GM12878 (cell line): ENCODE data around the gene TMEM98. TPM values are rescaled to one million over a fixed set of nuclear protein-coding genes. Genes with fewer than 3 reads are reported as not detected.

ENCODE experiments used
- ATAC-seq: fragments of 200-7000 bp; cut with Tn5 transposase; 3 replicates; pipeline ENCODE4 v1.9.1; 2020; ENCODE audit warnings: mild to moderate bottlenecking, moderate library complexity
- BruUV-seq: library from RNA; stranded (reverse); fragments of 400-500 nt; replicated peaks from 2 replicates; lab custom pipeline; 2021; lab: Mats Ljungman, UMichigan
- CTCF ChIA-PET: fragments of 300-600 bp; sonication (Branson Sonifier 250); formaldehyde crosslinking; extraction: SDS; loops from one replicate; lab custom pipeline; 2021; ENCODE audit warnings: inconsistent platforms; lab: Yijun Ruan, JAX
- POLR2A ChIA-PET: fragments of 350-600 bp; formaldehyde crosslinking; extraction: SDS; loops from one replicate; lab custom pipeline; 2021; ENCODE audit warnings: inconsistent platforms; lab: Charles Lee
- RAD21 ChIA-PET: fragments of 300-600 bp; sonication (Branson Sonifier 250); formaldehyde crosslinking; loops from one replicate; lab custom pipeline; 2023; ENCODE audit warnings: antibody characterized with exemption; ENCODE audit not compliant: unreplicated experiment; lab: Charles Lee
- SMC1A ChIA-PET: fragments of 300-600 bp; sonication (Branson Sonifier 250); formaldehyde crosslinking; loops from one replicate; lab custom pipeline; 2023; ENCODE audit not compliant: unreplicated experiment, uncharacterized antibody; lab: Charles Lee
- DNase-seq: peaks from one replicate; pipeline ENCODE4 v3.0.0-alpha.2; 2011; ENCODE audit warnings: low read depth, low spot score
- FAIRE-seq: peaks from 3 replicates; lab custom pipeline; 2011; peaks lifted over from hg19 to GRCh38; lab: Jason Lieb, UNC
- H2AFZ ChIP-seq: 2 replicates; pipeline ENCODE4 v1.6.0; 2011; ENCODE audit warnings: low read depth, low read length, control low read depth; ENCODE audit not compliant: control insufficient read depth
- H3K27ac ChIP-seq: 2 replicates; pipeline ENCODE4 v1.5.1; 2011; ENCODE audit warnings: control low read depth; ENCODE audit not compliant: control insufficient read depth, insufficient read depth
- H3K27me3 ChIP-seq, 2 experiments: replicated peaks in 1 of 2; 2 replicates each; pipeline versions ENCODE4 v1.6.0 to v1.6.1; 2011; ENCODE audit warnings: low read length in 1 of 2; ENCODE audit not compliant: control insufficient read depth in 2 of 2, insufficient read depth in 2 of 2
- H3K36me3 ChIP-seq, 2 experiments: 2 replicates each; pipeline ENCODE4 v1.5.1; 2011; ENCODE audit warnings: low read length in 1 of 2; ENCODE audit not compliant: control insufficient read depth in 2 of 2, insufficient read depth in 2 of 2
- H3K4me1 ChIP-seq: 2 replicates; pipeline ENCODE4 v1.6.1; 2011; ENCODE audit warnings: mild to moderate bottlenecking, low read length, moderate library complexity, mixed read lengths; ENCODE audit not compliant: control insufficient read depth, insufficient read depth
- H3K4me2 ChIP-seq: 2 replicates; pipeline ENCODE4 v1.6.0; 2011; ENCODE audit warnings: control low read depth; ENCODE audit not compliant: control insufficient read depth, insufficient read depth
- H3K4me3 ChIP-seq: fragments of 200-600 bp; sonication (generic); 2 replicates; pipeline ENCODE4 v1.5.1; 2016
- H3K79me2 ChIP-seq: 2 replicates; pipeline ENCODE4 v1.6.0; 2011; ENCODE audit warnings: low read length; ENCODE audit not compliant: control insufficient read depth, insufficient read depth
- H3K9ac ChIP-seq: 2 replicates; pipeline ENCODE4 v1.8.0; 2011; ENCODE audit warnings: low read length, control low read depth, mixed read lengths; ENCODE audit not compliant: control insufficient read depth, insufficient read depth
- H3K9me3 ChIP-seq: replicated peaks from 3 replicates; pipeline ENCODE4 v1.5.1; 2011; ENCODE audit warnings: mild to moderate bottlenecking, low read length; ENCODE audit not compliant: control insufficient read depth, insufficient read depth
- H4K20me1 ChIP-seq: 2 replicates; pipeline ENCODE4 v1.6.0; 2011; ENCODE audit not compliant: control insufficient read depth, insufficient read depth
- BCL3 ChIP-seq: IDR thresholded peaks from 2 replicates; pipeline ENCODE4 v1.6.1; 2011; ENCODE audit warnings: borderline replicate concordance, low read depth, mild to moderate bottlenecking, moderate library complexity, low read length; ENCODE audit not compliant: insufficient read depth, poor library complexity, severe bottlenecking
- CHD2 ChIP-seq: IDR thresholded peaks from 2 replicates; pipeline ENCODE4 v1.6.1; 2011; ENCODE audit warnings: low read depth, low read length, improper control_type of control experiment, borderline replicate concordance
- CREM ChIP-seq: IDR thresholded peaks from 2 replicates; pipeline ENCODE4 v1.6.1; 2014; ENCODE audit warnings: antibody characterized with exemption, low read depth
- MEF2A ChIP-seq: IDR thresholded peaks from 2 replicates; pipeline ENCODE4 v1.6.1; 2011; ENCODE audit warnings: low read depth, mild to moderate bottlenecking, low read length, moderate library complexity; ENCODE audit not compliant: insufficient read depth
- NFIC ChIP-seq: IDR thresholded peaks from 2 replicates; pipeline ENCODE4 v1.6.1; 2012; ENCODE audit warnings: low read depth, mild to moderate bottlenecking, inconsistent platforms, low read length, moderate library complexity
- SMAD1 ChIP-seq: fragments of 450-650 bp; IDR thresholded peaks from 2 replicates; pipeline ENCODE4 v1.6.1; 2018; ENCODE audit warnings: mild to moderate bottlenecking, low read depth; ENCODE audit not compliant: partially characterized antibody
- WRNIP1 ChIP-seq: IDR thresholded peaks from 2 replicates; pipeline ENCODE4 v1.6.1; 2011; ENCODE audit warnings: low read depth, low read length, improper control_type of control experiment, borderline replicate concordance
- ZNF592 ChIP-seq: fragments of 450-650 bp; IDR thresholded peaks from 2 replicates; pipeline ENCODE4 v1.6.1; 2017; ENCODE audit warnings: mild to moderate bottlenecking, moderate library complexity
- whole genome bisulfite sequencing: methylation state at CpG from one replicate; pipeline ENCODE4 v1.1.6; 2016; ENCODE audit warnings: low lambda C conversion rate; ENCODE audit not compliant: insufficient replicate concordance, insufficient coverage; ENCODE audit errors: missing lambda C conversion rate; 5-methylcytosine and 5-hydroxymethylcytosine counted together
- in situ Hi-C: fragments of 300-500 bp; cut with MboI; formaldehyde crosslinking; loops from 9 replicates; pipeline ENCODE4 v1.14.3; 2018; ENCODE audit warnings: mixed read lengths
- intact Hi-C: fragments of 100-400 bp; cut with micrococcal nuclease; formaldehyde crosslinking; loops from one replicate; pipeline ENCODE4 v1.14.2; 2022; ENCODE audit not compliant: unreplicated experiment
- polyA plus RNA-seq, 11 experiments: library from polyadenylated mRNA; depleted of rRNA in 4 of 11; unstranded in 6 of 11; stranded (reverse) in 5 of 11; fragments of >200 nt; fragmentation: Nextera tagmentation in 4 of 11; fragmentation: Illumina TruSeq in 1 of 11; extraction: Ambion mirVana in 4 of 11; extraction: Trizol in 1 of 11; gene quantifications; 1 replicate in 1 of 11; 2 replicates in 10 of 11; pipeline versions ENCODE4 v1.2.1 to v1.2.3, GENCODE V29; 2011 to 2016; ENCODE audit warnings: inconsistent platforms in 2 of 11, missing spikeins in 2 of 11, low read depth in 1 of 11
- total RNA-seq, 4 experiments: library from RNA; depleted of rRNA in 3 of 4; stranded (reverse); fragments of >200 nt in 3 of 4; fragmentation: Illumina TruSeq in 1 of 4; extraction: Trizol in 1 of 4; gene quantifications; 2 replicates each; pipeline versions ENCODE4 v1.2.1 to v1.2.3, GENCODE V29; 2013 to 2021

The TMEM98 gene
- total and polyA plus RNA-seq, 10 of the 15 experiments (the other 5 are each of a cell fraction or from before 2014, with no cell fraction given) = 0.04 to 0.73 (median 0.13) TPM; not detected in 3

- no peak for TF ChIP-seq ZNF592
- TF ChIP-seq CHD2 = no peak
- TF ChIP-seq, all 136 proteins: peak for 0
Measured at GRCh38 chr17:32960815-32961214, 32.9 kb downstream of the TMEM98 start (continued).

GRCh38 chr17:32962320-32962711, 34.4 kb downstream of the TMEM98 start:
- Histone ChIP-seq H2AFZ (no peak overlapping the region), H3K4me1 (no peaks in the 10 kb centered on the region), H3K4me3 (no peak overlapping the region), H3K4me2 (no peak overlapping the region), H3K36me3 (no peaks in the 10 kb centered on the region), H3K79me2 (no peaks in the 10 kb centered on the region), H3K27me3 (no peaks in the 10 kb centered on the region), H3K9me3 (no peaks in the 10 kb centered on the region; the same call in 2 of the 3 replicates), H3K27ac (no peak overlapping the region), H4K20me1 (no peaks in the 10 kb centered on the region), H3K9ac (no peak overlapping the region)
- CTCF ChIA-PET = interaction anchor here (1.1 to 2.3 kb wide), 3 partner anchors 25 to 179 kb away, joined by 3 to 9 read pairs (median 8); no protein-coding TSS in a partner anchor
- SMC1A ChIA-PET = interaction anchor here (1.1 kb wide), 1 partner anchor 84 kb away, joined by 3 read pairs; no protein-coding TSS in a partner anchor
- RAD21 ChIA-PET = interaction anchor here (0.5 kb wide), 1 partner anchor 286 kb away, joined by 3 read pairs; no protein-coding TSS in a partner anchor
- 2% methylated on average over 3 of the region's 3 CpGs for WGBS
- no TSS peak for BruUV-seq
- intact Hi-C loops = no loop called here
- TF ChIP-seq WRNIP1 (no peak), NFIC (no peak), CREM (no peak), SMAD1 (no peak), BCL3 (no peak), MEF2A (no peak)
- in situ Hi-C loops = no loop called here
- no peak for ATAC-seq
- no peak for DNase-seq
- no peak for FAIRE-seq
- POLR2A ChIA-PET = interaction anchor here (1.5 kb wide), 1 partner anchor 46 kb away, joined by 3 read pairs; no protein-coding TSS in a partner anchor
